NCI-H748 (cell line): ENCODE results near the gene LIPJ.

Source experiments
- DNase-seq: peaks from one replicate; lab custom pipeline; 2025; ENCODE audit not compliant: unreplicated experiment; lab: John Stamatoyannopoulos, UW

LIPJ gene

DNA sequence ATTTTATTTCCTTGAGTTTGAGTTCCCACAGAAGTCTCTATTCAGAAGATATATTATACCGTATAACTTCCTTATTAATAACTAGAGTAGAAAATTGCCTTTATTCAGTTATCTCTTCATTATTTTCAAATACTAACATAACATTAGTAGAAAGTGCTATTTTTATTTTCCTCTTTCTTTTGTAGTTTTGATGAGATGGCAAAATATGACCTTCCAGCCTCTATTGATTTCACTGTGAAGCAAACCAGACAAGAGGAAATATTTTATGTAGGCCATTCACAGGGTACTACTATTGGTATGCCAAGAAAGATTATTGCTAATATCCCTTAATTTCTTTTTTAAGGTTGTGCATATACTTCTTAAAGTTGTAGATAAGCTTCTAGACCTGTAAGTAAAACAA lies 7.9 kb downstream of the LIPJ start:
- DNase-seq: no peak

DNA sequence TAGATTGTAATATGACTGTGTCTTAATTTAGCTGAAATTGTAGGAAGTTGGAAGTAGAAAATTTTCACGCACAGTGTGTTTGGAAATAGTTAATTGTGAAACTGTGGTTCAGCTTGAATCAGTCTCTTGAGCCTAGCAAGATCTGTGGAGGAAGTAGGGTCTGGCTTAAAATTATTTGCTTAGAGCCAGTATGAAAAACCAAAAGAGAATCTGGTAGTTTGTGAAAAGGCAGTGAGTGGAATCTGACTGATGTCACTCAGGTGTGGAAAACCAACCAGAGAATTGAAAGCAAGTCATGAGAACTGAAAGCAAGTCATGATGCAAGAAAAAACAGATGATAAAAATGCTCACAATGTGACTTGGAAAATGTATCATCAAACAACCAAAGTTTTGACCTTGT lies 11.5 kb downstream of the LIPJ start:
- DNase-seq: no peak

DNA sequence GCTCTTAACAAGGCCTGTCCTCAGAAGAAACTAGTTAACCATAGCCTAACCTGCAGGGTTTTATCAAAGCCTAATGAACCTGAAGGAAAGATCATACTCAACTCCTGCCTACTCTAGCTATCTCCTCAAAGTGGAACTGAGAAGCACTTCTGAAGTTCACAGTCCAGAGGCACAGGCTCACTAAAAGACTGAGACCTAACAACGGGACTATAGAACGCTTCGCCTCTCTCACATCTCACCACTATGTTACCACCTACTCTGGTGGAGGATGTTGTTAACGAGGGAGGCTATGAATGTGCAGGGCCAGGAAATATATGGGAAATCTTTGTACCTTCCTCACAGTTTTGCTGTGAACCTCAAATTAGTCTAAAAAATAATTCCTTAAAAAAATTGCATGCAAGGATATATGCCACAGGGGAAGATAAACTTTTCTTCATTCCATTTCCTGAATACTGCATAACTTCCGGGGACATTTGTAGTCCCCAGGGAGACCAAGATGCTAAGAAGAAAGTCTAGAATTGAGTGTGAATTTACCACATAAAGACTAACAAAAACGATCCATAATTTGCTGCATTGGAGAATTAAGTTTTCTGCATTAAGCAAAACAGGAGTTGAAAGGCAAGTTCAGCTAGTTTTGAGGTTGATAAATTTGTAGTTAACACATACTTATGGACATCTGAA lies 21.6 kb downstream of the LIPJ start:
- DNase-seq: no peak

DNA sequence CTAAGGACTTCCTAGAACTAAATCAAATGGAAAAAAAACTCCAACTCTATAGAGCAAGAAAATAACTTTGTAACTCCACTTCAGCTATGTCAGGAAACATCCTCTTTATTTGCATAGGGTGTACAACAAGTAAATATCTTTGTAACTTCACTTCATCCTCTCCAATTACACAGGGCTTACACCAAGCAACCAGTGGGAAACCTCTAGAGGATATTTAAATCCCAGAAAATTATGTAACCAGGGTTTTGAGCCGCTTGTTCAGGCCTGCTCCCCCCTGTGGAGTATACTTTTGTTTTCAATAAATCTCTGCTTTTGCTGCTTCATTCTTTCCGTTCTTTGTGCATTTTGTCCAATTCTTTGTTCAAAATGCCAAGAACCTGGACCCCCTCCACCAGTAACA lies 22.2 kb downstream of the LIPJ start:
- no peak for DNase-seq

DNA sequence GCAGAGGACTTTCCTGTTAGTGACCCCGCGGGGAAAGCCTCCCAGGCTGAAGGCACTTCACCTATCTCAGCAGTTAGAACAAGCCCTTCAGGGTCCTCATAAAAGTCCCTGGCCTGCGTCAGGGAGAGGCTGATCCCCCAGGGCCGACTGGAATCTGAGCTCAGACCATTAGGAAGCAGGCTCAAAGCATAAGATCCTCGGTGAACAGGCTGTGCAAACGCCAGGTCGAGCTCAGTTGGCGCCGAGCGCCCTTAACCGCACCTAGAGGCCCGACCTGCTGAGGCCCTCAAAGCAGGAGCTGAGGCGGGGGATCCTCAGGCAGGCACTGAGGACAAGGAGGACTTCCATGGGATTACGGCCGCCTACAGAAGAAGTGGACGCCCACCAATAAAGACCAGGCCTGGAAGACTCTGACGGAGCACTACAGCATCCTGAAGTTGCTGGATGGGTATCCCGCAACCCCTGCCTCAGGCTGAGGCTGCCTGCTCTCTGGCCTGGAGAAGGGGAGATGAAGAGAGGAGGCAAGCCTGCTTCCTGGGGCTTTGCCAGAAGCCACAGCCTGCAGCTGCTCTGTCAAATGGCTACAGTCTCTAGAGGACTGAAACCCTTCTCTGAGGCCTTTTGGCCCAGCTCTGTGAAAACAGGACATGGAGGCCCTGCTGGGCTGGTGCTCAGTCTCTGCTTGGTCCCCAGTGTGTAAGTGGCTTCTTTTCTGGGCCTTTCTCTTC lies 29.9 kb downstream of the LIPJ start:
- DNase-seq: no peak

DNA sequence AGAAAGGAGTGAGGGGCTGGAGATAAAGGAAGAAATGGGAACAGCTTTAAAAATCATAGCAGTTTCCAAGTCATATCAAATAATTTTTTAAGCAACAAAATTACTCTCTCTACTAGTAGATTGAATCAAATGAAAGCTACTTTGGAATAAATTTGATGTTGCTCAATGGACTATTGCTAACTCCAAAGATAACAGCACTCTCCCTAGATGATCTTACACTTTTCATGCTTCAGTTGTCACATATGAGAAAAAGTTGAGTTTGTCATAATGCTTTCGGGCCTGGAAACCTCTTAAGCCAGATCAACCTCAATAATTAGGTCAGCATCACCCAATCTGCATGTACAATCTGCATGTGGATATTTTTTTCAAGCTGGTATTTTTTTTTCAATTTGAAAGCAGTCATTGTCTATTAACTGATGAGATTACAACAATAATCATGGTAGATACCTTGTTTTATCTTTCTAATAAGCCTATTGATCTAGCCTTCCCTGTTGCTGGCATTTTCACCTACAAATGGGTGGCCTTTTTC lies 31.3 kb downstream of the LIPJ start:
- DNase-seq: no peak

DNA sequence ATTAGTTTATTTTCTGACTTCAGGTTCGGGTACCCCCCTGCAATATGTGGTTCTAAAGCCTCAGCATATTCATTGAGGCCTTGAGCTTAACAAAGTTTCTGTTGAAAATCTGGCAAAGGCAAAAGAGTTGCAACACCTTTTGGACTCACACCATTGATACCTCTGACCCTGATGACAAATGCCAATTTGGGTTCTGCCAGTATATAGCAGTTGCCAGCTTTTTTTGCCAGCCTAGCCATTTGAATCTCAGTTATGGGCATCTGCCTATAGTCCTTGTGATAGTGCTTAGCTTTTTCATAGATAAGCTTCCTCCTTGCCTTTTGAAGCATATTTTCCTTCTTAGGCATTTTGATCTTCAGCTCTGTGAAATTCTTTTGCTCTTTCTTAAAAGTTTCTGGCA lies 31.9 kb downstream of the LIPJ start:
- no peak for DNase-seq

DNA sequence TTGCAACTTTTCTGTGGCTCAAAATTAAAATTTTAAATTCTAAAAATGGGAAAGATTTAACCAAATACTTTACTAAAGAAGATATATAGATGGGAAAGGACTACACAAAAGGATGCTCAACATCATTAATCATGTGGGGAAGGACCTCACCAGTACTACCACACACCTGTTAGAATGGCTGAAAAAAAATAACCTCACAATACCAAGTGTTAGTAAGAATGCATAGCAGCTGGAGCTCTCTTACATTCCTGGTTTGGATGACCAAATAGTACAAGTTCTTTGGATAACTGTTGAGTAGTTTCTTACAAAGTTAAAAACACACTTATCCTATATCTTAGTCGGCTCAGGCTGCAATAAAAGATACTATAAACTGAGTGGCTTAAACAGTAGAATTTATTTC lies 33.9 kb downstream of the LIPJ start:
- no peak for DNase-seq

DNA sequence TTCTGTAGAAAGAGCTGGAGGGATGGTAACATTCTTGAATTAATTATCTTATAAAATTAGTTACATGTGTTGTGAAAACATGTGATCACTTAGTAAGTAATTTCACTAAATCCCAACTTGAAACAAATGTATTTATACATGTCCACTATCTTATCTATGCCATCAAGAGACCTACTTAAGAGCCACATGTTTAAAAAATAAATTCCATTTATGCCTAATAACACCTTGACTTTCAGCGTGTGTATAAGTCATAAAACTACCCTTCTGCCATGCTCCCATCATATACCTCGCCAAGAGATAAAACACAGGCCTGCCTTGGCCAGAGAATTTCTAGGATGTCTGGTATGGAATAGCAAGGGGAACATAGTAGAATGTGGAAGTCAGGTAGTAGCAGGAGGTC lies 37.3 kb downstream of the LIPJ start:
- DNase-seq: no peak

DNA sequence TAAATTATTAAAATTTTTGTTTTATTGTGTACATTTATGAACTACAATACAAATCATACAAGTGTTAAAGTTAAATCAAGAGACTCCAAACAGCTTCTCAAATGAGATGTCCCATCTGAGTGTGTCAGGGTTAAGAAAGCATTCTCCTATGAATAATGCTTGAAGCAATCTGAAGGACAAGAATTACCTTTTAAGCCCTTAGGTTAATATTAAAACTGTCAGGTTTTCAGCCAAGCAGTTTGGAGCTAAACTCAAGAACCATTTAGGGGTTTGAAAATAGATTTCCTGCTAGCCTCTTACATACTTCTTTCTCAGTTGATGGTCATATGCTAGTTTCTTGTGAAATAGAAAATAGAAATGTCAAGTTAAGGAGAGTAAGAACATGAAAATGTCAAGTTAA lies 38.3 kb downstream of the LIPJ start:
- no peak for DNase-seq

DNA sequence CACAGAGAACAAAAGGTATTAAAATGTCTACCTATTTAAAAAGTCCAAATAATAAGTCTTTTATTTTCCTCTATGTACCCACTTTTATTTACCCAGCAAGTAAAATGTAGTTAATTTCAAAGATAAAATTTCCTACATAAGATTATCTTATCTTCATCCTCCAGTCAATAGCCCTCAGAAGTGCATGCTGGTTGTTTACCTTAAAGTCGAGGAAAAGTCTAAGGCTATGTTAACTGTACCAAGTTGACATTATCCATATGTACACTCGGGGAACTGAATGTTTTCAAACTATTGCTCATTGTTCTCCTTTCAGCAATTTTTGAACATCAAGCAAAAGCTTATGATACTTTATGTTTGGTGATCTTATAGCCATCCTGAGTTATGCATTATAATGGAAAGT lies 53.6 kb downstream of the LIPJ start:
- DNase-seq: no peak

DNA sequence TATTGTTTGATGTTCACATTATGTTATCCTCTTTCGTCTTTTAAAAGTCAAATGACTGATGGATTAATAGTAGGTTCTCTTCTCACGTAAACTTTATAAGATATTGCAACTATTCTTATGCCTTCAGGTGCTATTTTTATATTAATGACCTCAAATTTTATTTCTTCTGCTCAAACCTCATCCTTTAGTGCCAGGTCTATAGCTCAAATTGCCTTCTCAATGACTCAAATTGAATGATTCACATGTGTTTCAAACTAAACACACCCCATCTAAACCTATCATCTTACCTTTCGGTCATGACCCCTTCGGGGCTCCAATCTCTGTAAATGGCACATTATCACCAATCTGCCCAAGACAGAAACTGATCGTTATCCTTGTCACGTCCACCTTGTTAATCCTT lies 55.6 kb downstream of the LIPJ start:
- peak; percentile 1 for DNase-seq

DNA sequence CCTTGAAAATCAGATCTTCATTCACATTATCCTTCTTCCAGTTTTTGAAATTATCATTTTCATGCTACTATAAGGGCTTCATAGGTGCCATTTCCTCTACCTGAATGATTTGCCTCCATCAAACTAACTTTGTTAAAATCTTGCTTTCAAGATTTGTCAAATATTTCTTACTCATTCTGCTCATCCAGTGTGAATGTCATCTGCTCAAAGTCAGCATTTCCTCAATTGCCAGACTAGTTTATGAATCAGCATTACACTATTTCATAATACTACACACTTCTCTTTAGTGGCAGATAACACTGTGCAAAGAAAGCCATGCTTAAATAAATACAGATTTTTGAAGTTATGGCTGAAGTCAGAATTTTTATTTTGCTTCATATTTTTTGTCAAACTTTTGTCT lies 56.4 kb downstream of the LIPJ start:
- DNase-seq: no peak

DNA sequence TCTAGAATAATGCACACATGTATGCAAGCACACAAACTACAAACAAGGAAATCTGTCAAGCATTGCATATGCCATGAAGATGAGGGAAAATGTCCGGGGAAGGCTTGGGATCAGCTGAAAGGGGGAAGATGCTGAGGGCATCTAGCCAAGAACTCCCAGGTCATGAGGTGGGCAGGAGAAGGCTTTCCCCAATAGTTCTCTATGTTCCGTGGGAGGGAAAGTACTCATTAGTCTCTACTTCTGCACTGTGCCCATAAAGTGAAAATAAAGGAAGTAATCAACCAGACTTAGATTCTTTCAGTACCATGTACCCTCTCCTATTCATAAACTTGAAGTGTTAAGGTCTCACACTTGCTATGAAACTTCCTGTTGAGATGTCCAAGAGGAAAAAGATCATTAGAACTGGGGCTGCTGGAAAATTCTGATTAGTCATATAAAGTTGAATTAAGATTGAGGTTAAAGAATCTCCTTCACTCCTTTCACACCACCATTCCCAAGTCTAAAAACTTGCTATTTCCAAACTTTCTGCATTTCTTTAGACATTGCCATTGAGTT lies 60.6 kb downstream of the LIPJ start:
- DNase-seq: no peak

DNA sequence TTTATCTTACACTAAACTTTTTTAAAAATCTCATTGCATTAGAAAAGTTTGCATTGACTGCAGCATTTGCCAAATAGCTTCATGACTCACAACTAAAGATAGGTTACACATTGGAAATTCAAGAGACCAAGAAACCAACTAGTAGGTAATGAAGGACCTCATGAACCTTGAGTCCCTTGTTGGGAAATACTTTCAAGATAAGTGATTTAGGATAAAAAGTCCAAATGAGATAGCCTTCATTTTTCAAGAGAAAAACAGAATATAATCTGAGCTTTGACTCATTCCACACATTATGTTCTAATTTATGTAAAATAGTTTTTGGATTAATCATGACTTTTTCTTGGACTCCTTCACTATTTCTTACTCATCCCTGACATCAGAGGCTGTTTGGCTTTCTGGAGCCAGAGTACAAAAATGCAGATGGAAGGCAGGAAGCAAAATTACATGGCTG lies 64.6 kb downstream of the LIPJ start:
- DNase-seq: no peak

DNA sequence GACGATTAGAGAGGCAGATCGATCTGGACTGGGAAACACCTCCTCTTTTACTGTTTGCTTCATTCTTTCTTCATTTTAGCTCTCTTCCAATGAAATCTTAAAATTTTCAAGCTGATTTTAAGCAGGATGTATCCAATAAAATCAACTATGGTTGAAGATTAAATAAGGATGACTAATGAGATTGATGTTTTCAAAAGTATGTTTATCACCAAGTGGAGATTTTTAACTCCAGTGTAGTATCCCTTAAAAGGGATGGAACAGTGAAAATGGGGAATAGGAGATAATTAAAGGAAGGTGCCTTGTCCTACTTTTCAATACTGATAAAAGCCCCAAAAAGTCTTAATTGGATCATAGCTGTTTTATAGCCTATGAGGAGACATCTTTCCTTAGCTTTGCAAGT lies 66.1 kb downstream of the LIPJ start:
- no peak for DNase-seq
